GM21619 (cell line): ENCODE measurements around the gene SIRT2.
A peak's percentile ranks its signal among the peaks of the same experiment; 100 is the strongest.
"Not testable (repeated sequence)": the region's sequence is repeated elsewhere in the genome, so short reads cannot be mapped to it uniquely, and the experiment has no call there.

ENCODE experiments used
- ATAC-seq: cut with Tn5 transposase; IDR thresholded peaks from one replicate; pipeline ENCODE4 v1.9.1; 2021; ENCODE audit not compliant: unreplicated experiment

SIRT2 gene

DNA sequence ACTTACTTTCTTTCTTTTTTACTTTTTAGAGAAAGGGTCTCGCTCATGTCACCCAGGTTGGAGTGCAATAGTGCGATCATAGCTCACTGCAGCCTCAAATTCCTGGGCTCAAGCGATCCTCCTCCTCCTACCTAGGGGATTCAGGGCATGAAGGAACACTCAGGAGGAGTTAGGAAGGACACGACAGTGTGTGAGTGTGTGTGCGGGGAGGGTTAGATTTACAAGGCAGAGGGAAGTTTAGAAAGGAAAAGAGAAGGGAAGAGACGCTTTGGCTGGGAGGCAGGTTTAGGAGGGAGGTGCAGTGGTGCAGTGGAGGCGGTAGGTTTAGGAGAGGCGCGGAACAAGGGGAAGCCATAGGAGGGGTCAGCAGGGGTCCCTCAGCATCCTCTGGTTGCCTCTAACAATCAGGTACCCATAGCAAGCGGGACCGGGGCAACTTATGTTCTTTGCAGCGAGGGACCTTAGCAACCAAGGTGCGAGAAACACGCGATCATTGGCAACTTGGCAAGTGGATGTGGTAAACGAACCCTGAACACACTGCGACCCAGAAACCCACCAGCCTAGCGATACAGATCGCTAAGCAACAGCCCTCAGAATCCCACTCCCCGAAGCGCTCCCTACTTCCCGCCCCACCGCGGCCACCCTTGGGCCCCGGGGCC lies 501 bp downstream of the SIRT2 start:
- ATAC-seq = no peak

DNA sequence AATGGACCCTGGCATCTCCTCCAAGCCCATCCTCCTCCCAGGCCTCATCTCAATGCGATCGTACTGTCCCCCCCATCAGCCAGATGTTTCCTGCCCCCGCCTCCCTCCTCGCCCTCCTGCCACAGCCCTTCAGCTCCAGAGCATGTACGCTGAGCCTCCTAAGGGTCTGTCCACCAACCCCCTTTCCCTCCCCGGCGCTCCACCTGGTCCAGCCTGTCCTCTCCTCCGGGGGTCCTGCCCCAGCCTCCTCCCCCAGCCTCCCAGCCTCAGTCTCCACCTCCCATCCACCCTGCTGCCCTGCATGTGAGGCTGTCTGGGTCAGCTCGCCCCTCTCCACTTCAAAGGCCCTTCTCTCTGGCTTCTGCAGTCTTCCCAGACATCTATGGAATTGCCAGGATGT lies 4.5 kb downstream of the SIRT2 start:
- ATAC-seq = no peak

DNA sequence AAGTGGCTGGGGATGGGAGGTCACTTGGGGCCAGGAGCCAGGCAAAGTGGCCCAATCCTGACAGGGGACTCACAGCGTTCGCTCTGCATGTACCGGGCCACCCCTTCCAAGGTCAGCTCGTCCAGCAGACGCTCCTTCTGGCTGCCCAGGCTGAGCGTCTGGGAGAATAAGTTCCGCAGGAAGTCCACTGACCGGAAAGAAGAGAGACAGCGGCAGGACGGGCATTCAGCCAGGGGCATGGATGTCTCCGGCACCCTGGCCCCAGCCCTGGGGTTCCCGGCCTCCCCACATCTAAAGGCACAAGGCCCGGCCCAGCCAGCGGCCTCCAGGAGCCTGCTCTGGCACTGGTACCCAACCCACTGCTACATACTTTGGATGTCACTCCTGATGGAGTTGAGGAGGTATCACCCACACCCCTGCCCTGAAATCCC lies 6.1 kb downstream of the SIRT2 start:
- ATAC-seq = no peak

DNA sequence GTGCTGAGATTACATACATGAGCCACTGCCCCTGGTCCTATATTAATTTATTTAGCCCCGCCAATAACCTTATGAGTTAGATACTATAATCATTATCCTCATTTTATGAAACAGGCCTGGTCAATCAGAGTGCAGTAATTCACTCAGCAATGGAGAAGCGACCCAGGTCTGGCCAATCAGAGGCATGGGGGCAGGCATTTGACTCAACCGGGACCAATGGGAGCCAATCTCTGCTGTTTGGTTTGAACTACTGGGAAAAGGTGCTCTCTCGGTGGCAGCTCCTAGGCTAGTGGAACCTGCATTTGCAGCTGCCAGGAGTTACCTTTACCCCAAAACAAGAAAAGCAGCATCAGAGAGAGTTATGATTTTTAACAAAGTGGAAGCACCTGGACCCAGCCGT lies 6.6 kb downstream of the SIRT2 start:
- ATAC-seq = no peak

DNA sequence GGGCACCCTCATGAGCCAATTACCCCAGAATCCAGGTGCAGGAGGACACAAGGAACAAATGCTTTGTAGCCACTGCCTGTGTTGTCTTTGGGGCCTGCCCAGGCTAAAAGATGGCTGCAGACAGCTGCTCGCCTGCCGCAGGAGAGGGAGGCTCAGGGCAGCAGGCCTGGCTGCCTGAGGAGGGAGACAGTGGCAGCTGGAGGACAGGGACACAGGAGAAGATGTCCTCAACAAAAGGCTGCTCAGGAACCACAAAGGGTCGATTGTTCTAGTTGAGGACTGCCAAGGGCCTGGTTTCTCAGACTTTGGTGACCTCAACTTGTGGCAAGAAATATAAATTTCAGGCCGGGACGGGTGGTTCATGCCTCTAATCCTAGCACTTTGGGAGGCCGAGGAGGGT lies 7.6 kb downstream of the SIRT2 start:
- ATAC-seq = no peak

DNA sequence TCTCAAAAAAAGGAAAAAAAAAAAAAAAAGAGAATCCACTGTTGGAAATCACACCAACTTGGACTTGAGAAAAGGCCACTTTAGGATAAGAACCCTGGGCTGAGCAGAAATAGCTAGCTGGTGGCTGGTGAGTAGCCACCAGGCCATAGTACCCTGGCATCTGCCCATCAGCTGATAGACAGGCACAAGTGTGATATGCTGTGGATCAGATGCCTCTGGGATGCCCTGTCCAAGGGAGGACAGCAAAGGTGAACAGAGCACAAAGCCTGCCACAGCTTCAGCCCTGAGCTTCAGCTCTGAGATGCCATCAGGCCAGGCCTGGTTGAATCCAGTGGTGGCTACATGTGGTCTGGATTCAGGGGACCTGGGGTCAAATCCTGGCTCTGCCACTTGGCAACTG lies 8.7 kb downstream of the SIRT2 start:
- no peak for ATAC-seq

DNA sequence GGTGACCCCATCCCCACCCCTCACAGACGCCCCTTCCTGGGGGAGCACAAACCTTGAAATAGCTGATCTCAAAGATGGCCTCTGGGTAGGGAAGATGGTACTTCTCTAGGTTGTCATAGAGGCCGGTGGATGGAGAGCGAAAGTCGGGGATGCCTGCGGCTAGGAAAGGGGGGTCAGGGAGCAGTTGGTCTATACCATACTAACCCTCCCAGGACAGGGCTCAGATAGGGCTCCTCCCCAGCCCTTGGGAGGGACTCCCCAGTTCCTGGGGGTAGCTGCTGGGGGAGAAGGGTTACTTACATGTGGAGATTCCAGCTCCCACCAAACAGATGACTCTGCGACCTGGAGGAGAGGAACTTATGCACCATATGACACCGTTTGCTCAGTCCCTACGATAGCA lies 9.6 kb downstream of the SIRT2 start:
- no peak for ATAC-seq

DNA sequence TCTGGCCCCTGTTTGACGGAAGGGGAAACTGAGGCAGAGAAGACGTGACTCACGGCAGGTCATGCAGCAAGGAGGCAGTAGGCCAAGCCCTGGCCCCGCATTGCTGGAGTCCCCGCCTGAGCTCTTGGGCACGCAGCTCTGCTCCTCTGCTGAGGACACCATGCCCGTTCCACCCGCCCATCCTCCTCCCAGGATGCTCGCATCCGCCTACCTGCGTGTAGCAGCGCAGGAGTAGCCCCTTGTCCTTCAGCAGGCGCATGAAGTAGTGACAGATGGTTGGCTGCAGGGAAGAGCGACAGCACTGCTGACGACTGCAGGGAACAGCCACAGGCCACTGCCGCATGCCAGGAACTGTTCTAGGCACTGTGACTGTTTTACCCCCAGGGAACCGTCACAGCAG lies 10.5 kb downstream of the SIRT2 start:
- no peak for ATAC-seq

DNA sequence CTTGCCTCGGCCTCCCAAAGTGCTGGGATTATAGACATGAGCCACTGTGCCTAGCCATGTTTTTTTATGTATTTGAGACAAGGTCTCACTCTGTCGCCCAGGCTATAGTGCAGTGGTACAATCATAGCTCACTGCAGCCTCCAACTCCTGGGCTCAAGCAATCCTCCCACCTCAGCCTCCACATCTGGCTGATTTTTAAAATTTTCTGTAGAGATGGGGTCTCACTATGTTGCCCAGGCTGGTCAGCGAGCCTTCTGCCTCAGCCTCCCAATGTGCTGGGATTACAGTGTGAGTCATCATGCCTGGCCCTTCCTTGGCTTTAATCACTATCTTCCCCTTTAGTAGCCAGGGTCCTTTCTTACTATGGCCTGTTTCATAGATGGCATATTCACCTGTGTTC lies 14.7 kb downstream of the SIRT2 start:
- not testable (repeated sequence) for ATAC-seq

DNA sequence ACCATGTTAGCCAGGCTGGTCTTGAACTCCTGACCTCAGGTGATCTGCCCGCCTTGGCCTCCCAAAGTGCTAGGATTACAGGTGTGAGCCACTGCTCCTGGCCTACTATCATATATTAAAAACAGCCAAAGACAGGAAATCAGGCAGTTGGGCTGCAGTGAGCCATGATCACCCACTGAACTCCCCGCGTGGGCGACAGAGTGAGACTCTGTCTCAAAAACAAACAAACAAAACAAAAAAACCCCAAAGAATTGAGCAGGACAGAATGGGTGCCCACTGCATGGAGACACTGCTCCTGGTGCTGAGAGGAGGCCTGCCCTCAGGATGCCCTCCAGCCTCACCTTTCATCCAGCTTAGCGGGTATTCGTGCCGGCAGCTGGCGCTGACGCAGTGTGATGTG lies 16.1 kb downstream of the SIRT2 start:
- ATAC-seq = no peak

DNA sequence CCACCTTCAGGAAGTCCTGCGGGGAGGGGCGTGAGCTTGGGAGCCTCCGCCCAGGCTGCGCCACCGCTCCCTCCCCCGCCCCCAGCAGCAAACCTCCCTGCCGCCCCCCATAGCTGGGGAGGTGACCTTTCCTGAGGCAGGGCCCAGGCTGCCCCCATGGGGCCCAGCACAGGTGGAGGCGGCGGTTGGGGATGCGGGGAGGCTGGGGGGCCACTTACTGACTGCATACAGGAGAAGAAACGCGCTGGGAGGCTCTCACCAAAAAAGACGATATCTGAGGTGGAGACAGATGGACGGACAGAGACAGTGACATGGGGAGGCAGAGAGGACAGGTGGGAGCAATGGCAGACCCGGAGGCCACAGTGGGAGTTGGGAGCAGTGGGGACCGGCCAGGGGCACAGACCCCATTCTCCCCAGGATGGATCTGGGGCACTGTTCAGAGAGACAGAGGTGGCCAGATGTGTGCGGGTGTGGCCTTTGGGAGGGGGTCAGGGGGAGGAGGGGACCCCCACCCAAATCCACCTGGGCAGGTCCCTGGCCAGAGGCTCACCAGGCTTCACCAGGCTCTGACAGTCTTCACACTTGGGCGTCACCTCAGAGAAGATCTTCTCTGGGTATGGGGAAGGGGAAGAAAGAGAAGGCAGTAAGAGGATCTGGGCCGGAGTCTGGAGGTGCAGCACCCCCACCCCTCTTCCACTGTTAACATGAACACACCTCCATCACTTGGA lies 18.4 kb downstream of the SIRT2 start:
- no peak for ATAC-seq

DNA sequence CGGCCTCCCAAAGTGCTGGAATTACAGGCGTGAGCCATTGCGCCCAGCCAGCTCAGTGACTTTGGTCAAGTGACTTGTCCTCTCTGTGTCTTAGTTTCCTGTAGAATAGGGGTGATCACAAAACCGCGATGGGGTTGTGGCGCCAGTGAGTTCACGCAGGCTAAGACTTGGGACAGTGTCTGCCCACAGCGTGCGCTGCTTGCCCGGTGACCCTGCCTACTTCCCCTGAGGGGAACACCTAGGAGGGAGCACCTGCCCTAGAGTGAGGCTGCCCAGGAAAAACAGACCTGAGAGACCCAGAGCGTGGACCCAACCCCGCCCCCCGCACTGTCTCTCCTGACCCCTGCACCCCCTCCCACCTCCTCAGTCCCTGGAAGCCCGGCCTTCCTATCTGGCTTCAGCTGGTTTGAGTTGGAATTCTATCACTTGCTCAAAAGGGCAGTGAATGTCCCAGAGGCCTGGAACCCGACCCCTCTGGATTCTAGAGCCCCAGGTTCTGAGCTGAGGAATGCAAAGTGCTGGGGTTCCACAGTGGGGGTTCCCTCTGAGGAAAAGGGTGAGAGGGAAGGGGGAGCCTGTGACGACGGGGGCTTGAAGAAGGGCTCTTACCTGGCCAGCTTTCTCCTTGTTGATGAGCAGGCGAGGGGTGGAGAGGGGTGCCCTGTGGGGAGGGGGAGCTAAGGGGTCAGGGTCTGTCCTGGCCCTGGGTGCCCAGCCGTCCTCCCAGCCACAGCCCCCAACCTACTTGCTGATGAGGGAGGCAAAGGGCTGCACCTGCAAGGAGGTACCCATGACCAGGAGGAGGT lies 19.1 kb downstream of the SIRT2 start:
- ATAC-seq = no peak

DNA sequence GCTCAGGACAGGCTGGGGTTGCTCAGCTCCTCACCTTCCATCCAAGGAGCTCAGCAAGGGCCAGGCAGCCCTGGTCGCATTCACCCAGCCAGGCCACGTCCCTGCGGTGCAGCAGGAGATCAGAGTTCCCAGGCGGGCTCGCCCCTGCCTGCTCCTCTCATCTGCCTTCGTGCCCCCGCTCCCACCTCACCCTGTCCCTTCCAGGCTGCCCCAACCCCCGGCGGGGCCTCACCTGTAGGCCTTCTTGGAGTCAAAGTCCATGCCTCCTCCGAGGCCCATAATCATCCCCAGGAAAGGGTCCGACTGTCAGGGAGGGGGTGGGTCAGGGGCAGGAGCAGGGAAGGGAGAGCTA lies 20.0 kb downstream of the SIRT2 start:
- ATAC-seq = no peak

DNA sequence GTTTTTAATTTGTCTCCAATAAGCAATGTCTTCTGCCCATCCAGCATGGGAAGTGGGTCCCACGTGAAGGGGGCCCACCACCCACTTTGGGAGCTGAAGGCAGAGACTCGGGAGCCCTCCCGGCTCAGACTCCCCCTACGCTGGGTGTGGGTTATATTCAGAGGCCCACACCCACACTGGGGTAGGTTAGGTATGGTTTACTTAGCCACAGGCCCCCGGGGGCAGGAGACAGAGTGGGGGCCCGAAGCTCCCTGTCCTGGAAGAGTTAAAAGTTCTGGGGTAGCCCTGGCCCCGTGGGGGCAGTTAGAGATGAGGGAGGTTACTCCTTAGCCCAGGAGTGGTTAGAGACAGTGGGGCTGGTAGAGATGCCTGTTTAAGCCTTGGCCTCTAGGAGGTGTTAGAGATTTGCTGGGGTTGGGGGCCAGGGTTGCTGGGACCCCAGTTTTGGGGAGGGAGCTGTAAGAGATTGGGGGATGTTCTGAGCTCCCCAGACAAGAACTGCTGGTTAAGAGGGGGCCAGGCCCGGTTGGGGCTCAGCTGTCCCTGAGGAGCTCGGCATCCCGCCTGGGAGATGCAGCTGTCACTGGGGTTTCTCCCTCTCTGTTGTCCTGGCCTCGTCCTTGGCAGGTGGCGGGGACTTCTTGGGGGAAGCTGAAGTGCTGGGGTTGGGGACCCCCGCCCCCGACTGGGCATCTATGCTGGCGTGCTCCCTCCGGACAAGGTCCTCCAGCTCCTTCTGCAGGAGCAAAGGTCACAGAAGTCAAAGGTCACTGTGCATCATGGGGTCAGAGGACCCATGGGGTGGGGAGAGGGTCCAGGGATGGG lies 20.6 kb downstream of the SIRT2 start:
- ATAC-seq = no peak

DNA sequence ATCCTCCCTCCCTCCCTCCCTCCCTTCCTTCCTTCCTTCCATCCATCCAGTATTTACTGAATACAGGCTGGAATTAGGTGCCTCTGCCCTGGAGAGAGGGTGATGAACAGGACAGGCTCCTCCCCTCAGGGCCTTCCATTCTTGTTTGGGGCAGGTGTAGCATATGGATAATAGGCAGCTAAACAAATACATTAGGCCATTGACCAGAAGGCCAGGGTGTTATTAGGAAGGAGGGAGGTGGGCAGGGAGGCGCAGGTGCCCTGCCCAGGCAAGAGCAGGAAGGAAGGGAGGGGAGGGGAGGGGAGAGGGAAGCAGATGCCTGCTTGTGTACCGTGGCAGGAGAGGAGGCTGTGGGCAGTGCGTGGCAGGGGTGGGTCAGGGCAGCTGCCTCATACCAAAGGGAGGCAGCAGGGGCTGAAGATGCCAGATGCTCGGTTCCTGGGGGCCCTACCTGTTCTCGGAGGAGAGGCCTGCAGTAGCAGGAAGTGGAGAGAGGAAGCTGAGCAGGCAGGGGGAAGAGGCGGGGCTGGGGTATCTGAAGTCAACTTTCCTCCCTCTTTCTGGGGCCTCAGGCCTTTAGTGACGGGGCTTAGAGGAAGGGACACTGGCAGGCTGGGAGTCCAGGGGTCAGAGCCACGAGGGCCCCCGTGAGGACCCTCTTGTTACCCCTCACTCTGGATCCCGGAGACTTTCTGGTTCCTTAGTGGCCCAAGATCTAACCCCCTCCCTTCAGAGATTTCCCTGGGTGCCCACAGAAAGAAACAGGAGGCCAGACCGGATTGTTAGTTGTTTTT lies 21.4 kb downstream of the SIRT2 start, which contains the start of gene RINL:
TSS of gene RINL (minus strand) at position 495 of the 794 bp plus-strand sequence. CDS start 1,533 bp downstream, outside the sequence.
- ATAC-seq = peak; percentile 58

DNA sequence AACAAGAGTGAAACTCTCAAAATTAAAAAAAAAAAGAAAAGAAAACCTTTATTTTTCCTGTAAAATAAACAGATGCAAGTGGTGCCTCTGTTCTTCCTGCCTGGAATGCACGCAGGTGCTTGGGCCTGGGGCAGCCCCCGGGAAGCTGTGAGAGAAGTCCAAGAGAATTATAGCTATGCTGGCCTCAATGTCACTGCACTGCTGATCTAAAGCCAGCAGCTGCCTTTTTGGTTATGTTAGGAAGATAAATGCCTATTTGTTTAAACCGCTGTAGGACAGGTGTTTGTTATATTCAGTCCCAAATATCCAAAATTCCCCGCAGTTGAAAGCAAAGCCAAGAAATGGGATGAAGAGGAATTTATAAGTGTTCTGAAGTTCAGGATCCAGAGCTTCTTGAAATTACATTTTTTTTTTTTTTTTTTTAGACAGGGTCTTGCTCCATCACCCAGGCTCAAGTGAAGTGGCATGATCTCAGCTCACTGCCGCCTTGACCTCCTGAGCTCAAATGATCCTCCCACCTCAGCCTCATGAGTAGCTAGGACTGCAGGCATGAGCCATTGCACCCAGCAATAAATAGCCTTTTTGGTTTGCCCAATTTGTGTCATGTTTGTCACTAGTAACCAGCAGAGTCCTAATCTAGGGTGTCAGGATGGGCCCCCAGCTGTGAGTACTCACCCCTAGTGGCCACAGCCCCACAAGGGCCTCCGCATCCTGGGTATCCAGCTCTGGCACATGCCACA lies 23.6 kb downstream of the SIRT2 start:
- no peak for ATAC-seq

DNA sequence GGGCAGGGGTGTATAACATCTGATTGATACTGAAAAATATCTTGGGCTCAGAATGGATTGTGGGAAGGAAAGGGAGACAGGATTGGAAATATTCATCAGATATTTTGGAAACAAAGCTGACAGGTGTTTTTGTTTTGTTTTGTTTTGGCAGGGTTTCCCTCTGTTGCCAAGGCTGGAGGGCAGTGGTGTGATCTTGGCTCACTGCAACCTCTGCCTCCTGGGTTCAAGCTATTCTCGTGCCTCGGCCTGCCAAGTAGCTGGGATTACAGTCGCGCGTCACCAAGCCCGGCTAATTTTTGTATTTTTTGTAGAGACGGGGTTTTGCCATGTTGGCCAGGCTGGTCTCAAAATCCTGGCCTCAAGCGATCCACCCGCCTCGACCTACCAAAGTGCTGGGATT lies 26.0 kb downstream of the SIRT2 start:
- not testable (repeated sequence) for ATAC-seq

DNA sequence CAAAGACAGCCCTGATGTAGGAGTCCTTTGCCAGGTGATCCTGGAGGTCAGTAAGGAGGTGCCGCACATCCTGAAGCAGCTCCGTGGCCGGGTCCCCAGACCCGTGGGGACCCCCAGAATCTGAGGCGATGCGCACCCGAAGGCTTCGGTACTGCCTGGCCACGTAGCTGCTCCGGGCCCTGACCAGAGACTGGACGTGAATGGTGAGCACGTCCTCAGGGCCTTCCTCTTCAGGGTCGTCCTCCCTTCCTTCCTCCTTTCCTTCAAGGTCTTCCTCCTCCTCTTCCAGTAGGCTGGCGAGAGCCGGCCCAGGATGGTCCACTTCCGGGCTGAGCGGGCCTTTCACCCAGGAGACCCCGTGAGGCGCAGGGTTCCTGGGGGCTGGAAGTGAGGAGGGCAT lies 28.8 kb downstream of the SIRT2 start:
- ATAC-seq = no peak

DNA sequence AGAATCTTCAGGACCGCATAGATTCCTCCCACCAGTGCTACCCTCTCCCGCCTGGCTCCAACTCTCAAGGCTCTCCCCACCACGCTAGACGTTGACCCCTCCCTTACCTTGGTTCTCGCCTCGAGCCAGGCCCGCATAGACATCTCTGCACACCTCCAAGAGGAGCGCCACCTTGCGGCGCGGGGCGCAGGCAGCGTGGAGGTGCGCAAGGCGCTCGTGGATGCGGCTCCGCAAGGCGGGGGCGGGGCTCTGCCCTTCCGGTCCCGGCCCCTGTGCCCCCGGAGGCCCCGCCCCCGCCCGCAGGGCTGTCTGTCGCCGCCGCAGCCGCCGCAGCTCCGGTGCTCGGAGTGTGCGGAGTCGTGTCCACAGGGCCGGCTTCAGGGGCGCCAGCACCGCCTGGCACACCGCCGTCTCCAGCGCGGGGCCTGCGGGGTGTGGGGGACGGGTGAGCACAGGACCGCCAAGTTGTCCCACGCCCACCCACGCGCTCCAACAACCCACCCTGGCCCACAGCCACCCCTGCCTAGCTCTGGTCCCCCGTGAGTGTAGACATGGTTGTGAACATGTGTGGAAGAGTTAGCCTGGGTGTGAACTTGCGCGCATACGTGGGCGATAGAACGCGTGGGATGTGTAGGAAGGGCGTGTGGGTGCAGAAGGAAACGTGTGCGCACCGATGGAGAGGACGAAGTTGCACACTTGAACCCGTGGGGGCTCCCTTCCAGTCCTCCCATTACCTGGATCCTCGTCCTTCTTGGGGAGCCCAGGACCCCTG lies 29.4 kb downstream of the SIRT2 start:
- ATAC-seq = no peak
